PC-9 (cell line): ENCODE measurements around the gene TRIM43. TPM values are rescaled to one million over a fixed set of nuclear protein-coding genes. Genes with fewer than 3 reads are reported as not detected.

Source experiments
- BruUV-seq: library from RNA; stranded (reverse); fragments of 400-500 nt; replicated peaks from 2 replicates; lab custom pipeline; 2021; lab: Mats Ljungman, UMichigan
- CTCF ChIA-PET: fragments of 300-600 bp; sonication (Branson Sonifier 250); formaldehyde crosslinking; loops from one replicate; lab custom pipeline; 2022; ENCODE audit warnings: antibody characterized with exemption; lab: Charles Lee
- POLR2A ChIA-PET: fragments of 300-600 bp; sonication (Branson Sonifier 250); formaldehyde crosslinking; loops from one replicate; lab custom pipeline; 2022; ENCODE audit warnings: antibody characterized with exemption; ENCODE audit not compliant: unreplicated experiment; lab: Charles Lee
- DNase-seq, 2 experiments: peaks; one replicate each; pipeline versions ENCODE4 v3.0.0 to v3.0.0-alpha.2; 2015 to 2022; ENCODE audit warnings: mixed read lengths in 1 of 2
- H2AFZ ChIP-seq: fragments of 200-600 bp; sonication (generic); 2 replicates; pipeline ENCODE4 v1.8.1; 2017; ENCODE audit warnings: antibody characterized with exemption
- H3F3A ChIP-seq: fragments of 200-600 bp; sonication (generic); 2 replicates; pipeline ENCODE4 v1.8.1; 2017; ENCODE audit warnings: antibody characterized with exemption, mild to moderate bottlenecking, low read depth; ENCODE audit not compliant: insufficient read depth
- H3K27ac ChIP-seq: fragments of 200-600 bp; sonication (generic); 2 replicates; pipeline ENCODE4 v1.6.1; 2016; ENCODE audit warnings: mixed run types
- H3K27me3 ChIP-seq: fragments of 200-600 bp; sonication (generic); 2 replicates; pipeline ENCODE4 v1.6.1; 2016; ENCODE audit warnings: low read depth, mixed run types; ENCODE audit not compliant: insufficient read depth
- H3K36me3 ChIP-seq: fragments of 200-600 bp; sonication (generic); 2 replicates; pipeline ENCODE4 v1.6.1; 2016; ENCODE audit warnings: low read depth, mixed run types
- H3K4me1 ChIP-seq: fragments of 200-600 bp; sonication (generic); replicated peaks from 2 replicates; pipeline ENCODE4 v1.6.1; 2016; ENCODE audit warnings: mixed run types; ENCODE audit not compliant: insufficient read depth
- H3K4me2 ChIP-seq: fragments of 200-600 bp; sonication (generic); 2 replicates; pipeline ENCODE4 v1.6.1; 2017; ENCODE audit warnings: mixed run types
- H3K4me3 ChIP-seq: fragments of 200-600 bp; sonication (generic); 2 replicates; pipeline ENCODE4 v1.6.1; 2016; ENCODE audit warnings: mixed run types
- H3K79me2 ChIP-seq: fragments of 200-600 bp; sonication (generic); 2 replicates; pipeline ENCODE4 v1.6.1; 2017; ENCODE audit warnings: low read depth, mixed run types
- H3K9me2 ChIP-seq: fragments of 200-600 bp; sonication (generic); 2 replicates; pipeline ENCODE4 v1.8.1; 2017; ENCODE audit warnings: mild to moderate bottlenecking; ENCODE audit not compliant: insufficient read depth
- H3K9me3 ChIP-seq: fragments of 200-600 bp; sonication (generic); 2 replicates; pipeline ENCODE4 v1.8.1; 2016; ENCODE audit warnings: low read depth; ENCODE audit not compliant: insufficient read depth
- H4K20me1 ChIP-seq: fragments of 200-600 bp; sonication (generic); 2 replicates; pipeline ENCODE4 v1.8.1; 2017; ENCODE audit not compliant: insufficient read depth
- CTCF ChIP-seq: fragments of 200-600 bp; sonication (generic); conservative IDR thresholded peaks from 2 replicates; pipeline ENCODE4 v1.6.1; 2017; ENCODE audit warnings: mixed run types, antibody characterized with exemption, mild to moderate bottlenecking, moderate library complexity
- EZH2 ChIP-seq: fragments of 200-600 bp; sonication (generic); IDR thresholded peaks from 2 replicates; pipeline ENCODE4 v1.8.0; 2017; ENCODE audit warnings: antibody characterized with exemption, low read depth
- intact Hi-C: fragments of 100-400 bp; cut with micrococcal nuclease; formaldehyde crosslinking; loops from one replicate; pipeline ENCODE4 v1.10.0; 2022; ENCODE audit not compliant: unreplicated experiment
- total RNA-seq: library from RNA; stranded (reverse); gene quantifications from 2 replicates; pipeline ENCODE4 v1.2.3, GENCODE V29; 2021

Gene TRIM43
- total RNA-seq, 1 experiment from 2014 or later: not detected

- H3K4me2 ChIP-seq: peak overlapping the region; percentile 49
- H3K4me3 ChIP-seq: no peak overlapping the region
- peaks cover 5% of the 10 kb centered on the region; the same call in 1 of the 2 replicates for H3F3A ChIP-seq
- intact Hi-C loops: no loop called here
- H3K9me2 ChIP-seq: no peaks in the 10 kb centered on the region; the same call in 1 of the 2 replicates
- no peaks in the 10 kb centered on the region for H3K79me2 ChIP-seq
- no peaks in the 10 kb centered on the region for H4K20me1 ChIP-seq
- H3K36me3 ChIP-seq: no peaks in the 10 kb centered on the region
- no peaks in the 10 kb centered on the region for H3K9me3 ChIP-seq
- POLR2A ChIA-PET: no interaction called here
- H3K4me1 ChIP-seq: peaks cover 17% of the 10 kb centered on the region
- no peaks in the 10 kb centered on the region for H3K27me3 ChIP-seq
- no TSS peak for BruUV-seq
- H2AFZ ChIP-seq: no peak overlapping the region
- no peak for TF ChIP-seq EZH2
- no peak for TF ChIP-seq CTCF
- peak in 1 of 2 experiments; percentile 67 for DNase-seq
- CTCF ChIA-PET: interaction anchor here (0.6 kb wide), 1 partner anchor 12 kb away, joined by 8 read pairs; no protein-coding TSS in a partner anchor
- no peak overlapping the region for H3K27ac ChIP-seq
These were observed 22.6 kb upstream of the TRIM43 start for GRCh38 chr2:95569170-95569569.

GRCh38 chr2:95573866-95574265, 17.9 kb upstream of the TRIM43 start:
- H3K4me3 ChIP-seq: no peak overlapping the region
- CTCF ChIA-PET: no interaction called here
- no peaks in the 10 kb centered on the region for H3K79me2 ChIP-seq
- no peaks in the 10 kb centered on the region for H3K9me3 ChIP-seq
- H3K36me3 ChIP-seq: no peaks in the 10 kb centered on the region
- no peak overlapping the region for H2AFZ ChIP-seq
- no peaks in the 10 kb centered on the region for H3K27me3 ChIP-seq
- DNase-seq: no peak
- peaks cover 10% of the 10 kb centered on the region for H3K4me1 ChIP-seq
- TF ChIP-seq CTCF (no peak), EZH2 (no peak)
- POLR2A ChIA-PET: no interaction called here
- H3K4me2 ChIP-seq: no peak overlapping the region
- H3K9me2 ChIP-seq: no peaks in the 10 kb centered on the region; the same call in 1 of the 2 replicates
- no TSS peak for BruUV-seq
- no peak overlapping the region for H3K27ac ChIP-seq
- intact Hi-C loops: no loop called here
- H3F3A ChIP-seq: peaks cover 2% of the 10 kb centered on the region; the same call in 1 of the 2 replicates
- no peaks in the 10 kb centered on the region for H4K20me1 ChIP-seq

- Histone ChIP-seq H3K27ac (no peak overlapping the region), H3K36me3 (no peaks in the 10 kb centered on the region), H3K9me2 (no peaks in the 10 kb centered on the region; the same call in 1 of the 2 replicates), H2AFZ (no peak overlapping the region), H4K20me1 (no peaks in the 10 kb centered on the region), H3K9me3 (no peaks in the 10 kb centered on the region), H3K4me2 (no peak overlapping the region), H3K4me1 (peaks cover 4% of the 10 kb centered on the region), H3K27me3 (no peaks in the 10 kb centered on the region), H3K4me3 (no peak overlapping the region), H3K79me2 (no peaks in the 10 kb centered on the region), H3F3A (no peaks in the 10 kb centered on the region)
- POLR2A ChIA-PET: no interaction called here
- BruUV-seq: no TSS peak
- no peak for TF ChIP-seq EZH2
- no peak for TF ChIP-seq CTCF
- intact Hi-C loops: no loop called here
- DNase-seq: no peak
- CTCF ChIA-PET: no interaction called here
These were observed 17.3 kb upstream of the TRIM43 start for GRCh38 chr2:95574506-95574905.
